Head of caudate nucleus (tissue), 42 donors: ENCODE data around the gene ACOX3.

Experiments
- DNase-seq, 42 donors: peaks; one replicate each; pipeline versions ENCODE4 v3.0.0 to v3.0.0-alpha.2; 2020 to 2021; ENCODE audit warnings: mixed read lengths in 7 of 42
- intact Hi-C: fragments of 100-400 bp; cut with DNase I; formaldehyde crosslinking; loops from one replicate; pipeline ENCODE4 v1.15.0; 2022

Gene ACOX3

GRCh38 chr4:8338351-8338961, 102.1 kb downstream of the ACOX3 start:
- DNase-seq: peak in 1 of 42 donors; percentile 5
- intact Hi-C loops: no loop called here

GRCh38 chr4:8336412-8337075, 104.0 kb downstream of the ACOX3 start:
- intact Hi-C loops: no loop called here
- peak in 2 of 42 donors; percentile 2 for DNase-seq

- DNase-seq: no peak
- intact Hi-C loops: no loop called here
Measured at GRCh38 chr4:8335848-8336247, 104.7 kb downstream of the ACOX3 start.

- intact Hi-C loops: no loop called here
- DNase-seq: peak in 3 of 42 donors; percentile 13 to 26 (median 13)
Measured at GRCh38 chr4:8334786-8335460, 105.6 kb downstream of the ACOX3 start.

- DNase-seq: peak in 5 of 42 donors; percentile 0 to 32 (median 7)
- intact Hi-C loops: no loop called here
Measured at GRCh38 chr4:8333726-8334460, 106.6 kb downstream of the ACOX3 start.

GRCh38 chr4:8332891-8333331, 107.6 kb downstream of the ACOX3 start:
- peak in 8 of 42 donors; percentile 0 to 27 (median 9) for DNase-seq
- intact Hi-C loops: no loop called here

- DNase-seq: peak in 11 of 42 donors; percentile 1 to 29 (median 7)
- intact Hi-C loops: no loop called here
Measured at GRCh38 chr4:8332038-8332857, 108.3 kb downstream of the ACOX3 start.

- intact Hi-C loops: no loop called here
- DNase-seq: peak in 7 of 42 donors; percentile 1 to 13 (median 8)
Measured at GRCh38 chr4:8331575-8331955, 109.0 kb downstream of the ACOX3 start.

GRCh38 chr4:8330821-8331574, 109.5 kb downstream of the ACOX3 start:
- intact Hi-C loops: no loop called here

GRCh38 chr4:8329859-8330761, 110.4 kb downstream of the ACOX3 start:
- intact Hi-C loops: loop anchor here (5.0 kb wide), 1 partner anchor 52 kb away; no protein-coding TSS in a partner anchor
- peak in 12 of 42 donors; percentile 2 to 36 (median 19) for DNase-seq

More at GRCh38 chr4:8330821-8331574, 109.5 kb downstream of the ACOX3 start:
- DNase-seq: peak in 38 of 42 donors; percentile 10 to 83 (median 56)

- DNase-seq: peak in 5 of 42 donors; percentile 1 to 28 (median 11)
- intact Hi-C loops: loop anchor here (5.0 kb wide), 1 partner anchor 53 kb away; no protein-coding TSS in a partner anchor
Measured at GRCh38 chr4:8329560-8329858, 111.0 kb downstream of the ACOX3 start.

GRCh38 chr4:8328866-8329559, 111.5 kb downstream of the ACOX3 start:
- DNase-seq: peak in 7 of 42 donors; percentile 2 to 29 (median 10)
- intact Hi-C loops: loop anchor here (5.0 kb wide), 1 partner anchor 53 kb away; no protein-coding TSS in a partner anchor

GRCh38 chr4:8328456-8328855, 112.1 kb downstream of the ACOX3 start:
- DNase-seq: peak in 2 of 42 donors; percentile 5 to 18
- intact Hi-C loops: loop anchor here (5.0 kb wide), 1 partner anchor 54 kb away; no protein-coding TSS in a partner anchor

- DNase-seq: peak in 2 of 42 donors; percentile 5 to 13
- intact Hi-C loops: loop anchor here (5.0 kb wide), 1 partner anchor 56 kb away; no protein-coding TSS in a partner anchor
Measured at GRCh38 chr4:8326206-8326605, 114.3 kb downstream of the ACOX3 start.

GRCh38 chr4:8325291-8325973, 115.1 kb downstream of the ACOX3 start:
- intact Hi-C loops: loop anchor here (5.0 kb wide), 1 partner anchor 57 kb away; no protein-coding TSS in a partner anchor
- peak in 6 of 42 donors; percentile 0 to 25 (median 9) for DNase-seq
